GF-D8 (cell line): ENCODE results near the gene SOS2.
"Not testable (repeated sequence)": the region's sequence is repeated elsewhere in the genome, so short reads cannot be mapped to it uniquely, and the experiment has no call there.

Experiments used
- DNase-seq: peaks from one replicate; lab custom pipeline; 2025; lab: John Stamatoyannopoulos, UW

The SOS2 gene

DNA sequence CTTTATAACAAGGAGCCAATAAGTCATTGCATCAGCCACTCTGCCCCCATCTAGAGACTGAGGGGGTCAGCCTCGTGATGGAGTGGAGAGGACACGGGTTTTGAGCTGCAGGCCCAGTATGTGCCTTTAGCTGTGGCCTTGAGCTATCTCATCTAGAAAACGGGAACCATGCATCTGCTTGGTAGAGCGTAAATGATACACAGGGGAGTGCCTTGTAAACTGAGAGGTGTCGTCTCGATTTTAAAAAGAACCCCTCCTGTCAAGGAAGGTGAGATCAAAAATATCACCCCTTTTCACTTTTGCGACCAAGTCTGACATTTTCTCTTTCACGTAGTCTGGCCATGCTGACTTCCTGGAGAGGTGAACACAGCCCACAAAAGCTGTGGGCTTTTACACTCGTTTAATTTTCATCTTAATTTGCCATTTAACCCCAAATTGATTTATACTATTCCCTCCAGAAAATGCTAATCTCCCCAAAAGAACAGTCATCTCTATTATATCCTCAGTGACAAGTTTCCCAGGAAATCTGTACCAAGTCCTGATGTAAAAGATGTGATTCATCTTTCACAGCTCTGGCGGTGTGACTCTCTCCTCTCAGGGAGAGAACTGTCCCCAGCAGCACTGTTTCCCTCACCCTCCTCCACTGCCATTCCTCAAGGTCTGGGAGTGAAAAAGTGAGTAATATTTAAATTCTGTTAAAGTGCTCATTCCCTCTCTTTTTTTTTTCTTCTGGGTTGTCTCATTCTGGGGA, 145.6 kb downstream of the SOS2 start:
- DNase-seq: no peak

DNA sequence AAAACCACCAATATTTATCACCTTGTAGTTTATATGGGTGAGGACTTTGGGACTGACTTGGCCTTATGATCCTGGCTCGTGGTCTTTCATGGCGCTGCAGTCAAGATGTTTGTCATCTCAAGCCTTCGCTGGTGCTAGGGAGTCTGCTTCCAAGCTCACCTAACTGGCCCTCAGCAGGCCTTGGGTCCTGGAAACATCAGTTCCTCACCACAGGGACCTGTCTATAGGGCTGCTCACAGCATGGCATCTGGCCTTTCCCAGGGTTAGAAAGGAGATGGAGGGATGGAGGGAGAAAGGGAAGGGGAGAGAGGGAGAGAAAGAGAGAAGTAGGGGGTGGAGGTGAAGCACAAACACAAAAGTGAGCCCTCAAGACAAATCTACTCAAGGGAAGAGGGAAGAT, 146.7 kb downstream of the SOS2 start:
- DNase-seq: no peak

DNA sequence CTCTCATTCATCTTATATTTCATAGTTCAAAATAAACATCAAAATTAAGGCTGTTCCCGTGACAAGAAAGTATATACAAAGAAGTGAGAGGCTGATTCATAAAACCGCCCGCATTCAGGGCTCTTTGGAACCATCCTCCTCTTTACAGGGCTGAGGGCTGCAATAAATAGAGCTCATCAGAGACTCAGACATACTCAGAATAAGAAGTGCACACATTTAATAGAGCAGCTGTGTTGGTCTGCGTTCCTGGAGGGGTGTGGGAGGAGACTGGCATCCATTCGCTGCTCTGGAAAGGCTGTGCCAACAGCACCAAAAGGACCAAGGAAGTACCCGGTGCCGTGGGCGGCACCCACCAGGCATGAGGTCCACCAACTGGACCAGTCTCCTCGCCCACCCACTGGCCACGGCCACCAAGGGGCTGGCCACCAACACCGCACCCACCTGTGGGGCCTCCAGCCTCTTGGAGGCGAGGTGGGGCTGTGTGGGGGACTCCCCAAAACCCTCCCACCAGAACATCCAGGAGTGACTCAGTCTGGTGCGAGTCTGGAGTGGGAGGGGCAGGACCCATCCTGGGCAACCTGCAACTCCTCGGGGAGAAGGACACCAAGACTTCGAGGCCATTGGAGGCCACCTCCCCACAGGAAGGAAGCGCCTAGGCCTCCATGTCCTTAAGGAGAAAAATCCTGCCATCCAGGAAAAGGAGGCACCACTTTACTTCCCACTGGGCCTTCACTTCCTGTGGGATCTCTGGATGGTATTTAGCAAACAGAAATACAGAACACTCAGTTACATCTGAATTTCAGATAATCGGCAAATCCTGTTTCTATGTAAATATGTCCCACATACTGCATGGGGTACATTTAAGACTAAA, 147.7 kb downstream of the SOS2 start:
- no peak for DNase-seq

DNA sequence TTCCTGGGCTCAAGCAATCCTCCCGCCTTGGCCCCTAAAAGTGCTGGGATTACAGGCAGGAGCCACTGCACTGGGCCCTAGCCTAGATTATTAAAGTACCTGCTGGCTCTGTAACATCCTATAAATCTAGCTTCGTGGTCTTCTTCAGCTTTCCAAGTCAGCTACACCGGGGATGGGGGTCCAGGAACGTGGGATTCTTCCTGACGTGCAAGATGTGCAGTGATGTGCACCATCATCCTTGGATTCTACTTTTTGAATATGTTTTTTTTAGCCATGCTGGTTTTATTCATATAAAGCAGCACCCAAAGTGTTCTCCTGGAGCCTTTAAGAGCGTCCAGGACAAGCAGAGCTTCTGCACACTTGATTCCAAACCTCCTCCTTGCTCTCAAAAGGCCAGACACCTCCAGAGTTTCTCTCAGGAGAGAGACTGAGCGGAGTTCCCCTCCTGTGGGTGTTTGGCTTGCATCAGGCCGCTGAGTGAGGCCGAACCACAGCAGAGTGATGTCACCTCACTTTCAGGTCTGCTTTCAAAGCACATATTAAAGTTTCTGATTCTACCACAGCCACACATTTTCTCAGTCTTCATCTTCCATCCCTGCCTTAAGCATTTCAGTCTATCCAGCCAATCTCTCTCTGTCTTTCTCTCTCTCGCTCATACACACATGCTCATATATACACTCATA, 148.5 kb downstream of the SOS2 start:
- DNase-seq: no peak

DNA sequence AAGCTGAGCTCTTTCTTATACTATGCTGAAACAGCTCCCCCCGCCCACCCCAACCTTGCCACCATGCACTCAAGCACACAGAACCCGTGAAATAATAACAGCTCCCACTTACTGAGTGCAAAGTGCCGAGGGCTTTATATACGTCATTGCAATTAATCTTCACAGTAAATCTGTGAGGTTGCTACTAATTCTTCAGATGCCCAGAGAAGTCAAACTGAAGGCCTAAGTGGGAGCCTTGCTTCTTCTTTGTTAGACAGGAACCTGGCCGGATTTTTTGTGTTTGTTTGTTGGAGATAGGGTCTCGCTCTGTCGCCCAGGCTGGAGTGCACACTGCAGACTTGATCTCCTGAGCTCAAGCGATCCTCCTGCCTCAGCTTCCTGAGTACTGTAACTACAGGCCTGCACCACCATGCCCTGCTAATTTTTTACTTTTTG, 149.1 kb downstream of the SOS2 start:
- no peak for DNase-seq

DNA sequence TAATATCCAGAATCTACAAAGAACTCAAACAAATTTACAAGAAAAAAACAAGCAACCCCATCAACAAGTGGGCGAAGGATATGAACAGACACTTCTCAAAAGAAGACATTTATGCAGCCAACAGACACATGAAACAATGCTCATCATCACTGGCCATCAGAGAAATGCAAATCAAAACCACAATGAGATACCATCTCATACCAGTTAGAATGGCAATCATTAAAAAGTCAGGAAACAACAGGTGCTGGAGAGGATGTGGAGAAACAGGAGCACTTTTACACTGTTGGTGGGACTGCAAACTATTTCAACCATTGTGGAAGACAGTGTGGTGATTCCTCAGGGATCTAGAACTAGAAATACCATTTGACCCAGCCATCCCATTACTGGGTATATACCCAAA, 152.3 kb downstream of the SOS2 start:
- DNase-seq: not testable (repeated sequence)

DNA sequence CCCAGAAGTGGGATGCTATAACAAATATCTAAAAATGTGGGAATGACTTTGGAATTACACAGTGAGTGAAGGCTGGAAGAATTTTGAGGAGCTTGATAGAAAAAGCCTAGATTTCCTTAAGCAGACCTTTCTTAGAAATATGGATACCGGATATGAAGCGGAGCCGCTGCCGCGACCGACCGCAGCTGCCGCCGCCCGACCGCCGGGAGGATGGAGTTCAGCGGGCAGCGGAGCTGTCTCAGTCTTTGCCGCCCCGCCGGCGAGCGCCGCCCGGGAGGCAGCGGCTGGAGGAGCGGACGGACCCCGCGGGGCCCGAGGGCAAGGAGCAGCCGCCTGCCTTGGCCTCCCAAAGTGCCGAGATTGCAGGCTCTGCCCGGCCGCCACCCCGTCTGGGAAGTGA, 157.7 kb downstream of the SOS2 start:
- not testable (repeated sequence) for DNase-seq

DNA sequence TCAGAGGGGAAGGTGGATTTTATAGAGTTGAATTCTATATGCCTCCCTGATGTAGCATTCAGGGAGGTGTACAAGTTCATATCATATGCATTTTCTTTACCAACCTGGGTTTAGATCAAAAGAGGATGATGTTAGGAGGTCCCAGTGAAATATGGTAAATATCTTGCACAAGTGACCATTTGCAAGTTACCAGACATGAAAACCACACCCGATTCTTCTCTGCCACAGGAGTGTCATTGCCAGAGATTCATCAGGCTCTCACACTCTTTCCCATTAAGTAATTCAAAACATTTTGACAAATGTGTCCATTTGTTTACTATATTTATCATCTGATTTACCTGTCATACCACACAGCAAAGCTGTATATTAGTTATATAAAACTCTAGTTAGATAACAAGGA, 159.0 kb downstream of the SOS2 start:
- no peak for DNase-seq

DNA sequence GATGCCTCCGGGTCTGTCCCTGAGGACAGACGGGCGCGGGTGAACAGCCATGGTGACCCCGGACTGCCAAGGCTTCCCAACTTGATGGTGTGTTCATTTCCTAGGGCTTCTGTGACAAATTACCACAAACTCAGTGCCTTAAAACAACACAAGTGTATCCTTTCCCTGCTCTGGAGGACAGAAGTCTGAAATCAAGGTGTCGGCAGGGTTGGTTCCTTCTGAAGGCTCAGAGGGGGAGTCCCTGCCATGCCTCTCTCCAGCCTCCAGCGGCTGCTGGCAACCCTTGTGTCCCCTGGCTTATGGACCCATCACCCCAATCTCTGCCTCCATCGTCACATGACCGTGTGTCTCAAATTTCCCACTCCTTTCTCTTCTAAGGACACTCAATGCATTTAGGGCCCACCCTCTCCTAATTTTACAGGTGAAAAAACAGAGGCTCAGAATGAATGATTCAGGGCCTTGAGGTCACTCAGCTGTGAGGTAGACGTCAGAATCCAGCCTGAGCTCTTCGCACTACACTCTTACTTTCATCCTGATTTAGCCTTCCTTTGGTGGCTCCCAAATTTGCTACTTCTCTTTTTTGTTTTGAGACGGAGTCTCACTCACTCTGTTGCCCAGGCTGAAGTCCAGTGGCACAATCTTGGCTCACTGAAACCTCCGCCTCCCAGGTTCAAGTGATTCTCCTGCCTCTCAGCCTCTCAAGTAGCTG, 160.4 kb downstream of the SOS2 start:
- no peak for DNase-seq

DNA sequence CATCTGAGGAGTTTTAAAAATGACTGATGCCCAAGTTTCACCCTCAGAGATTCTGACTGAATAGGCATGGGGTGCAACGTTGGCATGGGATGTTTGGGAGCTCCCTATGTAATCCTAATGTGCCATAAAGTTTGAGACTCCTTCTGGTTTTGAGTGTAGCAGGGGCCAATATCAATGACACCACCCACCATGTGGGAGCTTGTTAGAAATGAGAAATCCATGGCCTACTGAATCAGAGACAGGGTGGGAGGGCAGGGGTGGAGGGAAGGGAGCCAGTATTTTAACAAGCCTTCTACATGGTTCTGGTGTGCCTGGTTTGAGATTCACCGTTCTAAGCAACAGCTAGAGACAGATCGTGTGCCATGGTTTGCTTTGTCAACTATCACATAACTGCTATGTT, 161.1 kb downstream of the SOS2 start:
- no peak for DNase-seq

DNA sequence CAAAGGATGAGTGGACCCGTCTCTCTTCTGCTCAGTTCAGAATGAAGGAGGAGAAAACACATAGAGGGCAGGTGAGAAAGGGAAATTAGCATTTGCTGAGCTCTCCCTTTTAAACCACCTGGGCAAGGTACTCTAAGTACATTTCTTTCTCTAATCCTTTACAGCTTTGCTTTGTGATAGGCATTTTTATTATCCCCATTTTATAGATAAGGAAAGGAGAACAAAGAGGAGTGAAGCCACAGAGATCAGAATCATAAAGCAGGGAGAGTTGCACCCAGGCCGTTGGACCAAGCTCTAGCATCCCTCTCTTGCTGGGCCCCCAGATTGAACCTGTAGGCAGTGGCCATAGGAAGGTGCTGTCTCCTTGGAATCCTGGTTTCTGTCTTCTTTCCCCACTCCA, 162.1 kb downstream of the SOS2 start:
- no peak for DNase-seq

DNA sequence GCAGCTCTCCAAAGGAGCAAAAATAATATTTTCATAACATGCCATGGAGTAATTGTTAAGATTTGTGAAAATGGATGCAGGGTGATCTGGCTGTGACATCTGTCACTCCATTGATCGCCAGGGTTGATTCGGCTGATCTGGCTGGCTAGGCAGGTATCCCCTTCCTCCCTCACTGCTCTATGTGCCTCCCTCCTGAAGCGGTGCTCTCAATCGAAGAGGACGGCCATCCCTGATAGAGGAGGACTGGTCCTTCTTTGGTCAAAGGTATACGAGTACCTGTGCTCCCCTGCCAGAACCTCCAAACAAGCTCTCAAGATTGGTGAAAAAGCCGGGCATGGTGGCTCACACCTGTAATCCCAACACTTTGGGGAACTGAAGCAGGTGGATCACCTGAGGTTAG, 162.9 kb downstream of the SOS2 start:
- no peak for DNase-seq

DNA sequence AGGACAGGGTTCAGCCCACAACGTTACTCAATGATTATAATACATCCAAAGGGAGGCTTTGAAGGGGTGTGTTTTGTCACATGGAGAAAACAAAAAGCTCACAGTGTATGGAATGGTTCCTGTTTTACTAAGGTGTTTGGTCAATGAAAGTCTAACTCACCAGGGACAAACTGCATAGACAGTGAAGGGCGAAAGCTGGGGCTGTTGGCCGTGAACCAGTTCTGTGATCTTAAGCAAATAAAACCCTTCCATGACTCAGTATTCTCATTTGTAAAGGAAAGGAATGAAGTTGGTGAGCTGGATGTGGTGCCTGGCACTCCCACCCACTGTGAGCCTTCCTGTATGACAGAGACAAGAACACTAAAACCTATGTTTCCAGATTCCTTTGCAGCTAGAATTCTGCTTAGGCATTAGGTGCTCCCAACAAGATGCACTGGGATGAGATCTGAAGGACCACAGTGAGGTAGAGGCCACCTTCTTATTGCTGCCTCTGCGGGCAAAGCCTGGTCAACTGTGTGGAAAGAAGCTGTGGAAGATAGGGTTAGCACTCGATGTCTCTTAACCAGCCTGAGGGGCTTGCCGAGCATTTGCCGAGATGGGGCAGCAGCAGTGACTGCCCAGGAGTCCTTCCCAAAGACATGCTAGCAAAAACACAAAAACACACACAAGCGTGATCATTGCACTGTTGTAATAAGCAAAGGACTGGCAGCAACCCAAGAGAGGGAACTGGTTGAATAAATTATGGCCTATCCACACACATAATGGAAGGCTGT, 163.5 kb downstream of the SOS2 start:
- DNase-seq: no peak
